DND-41 (cell line): ENCODE results near the gene BBS7.

Experiments
- ATAC-seq: fragments of 200-7000 bp; cut with Tn5 transposase; 3 replicates; pipeline ENCODE4 v1.9.1; 2021; ENCODE audit warnings: low read depth; ENCODE audit not compliant: insufficient read depth
- DNase-seq: peaks from one replicate; pipeline ENCODE4 v3.0.0-alpha.2; 2020
- H2AFZ ChIP-seq: 2 replicates; pipeline ENCODE4 v1.6.0; 2012; ENCODE audit warnings: low read depth, low read length
- H3K27ac ChIP-seq: 2 replicates; pipeline ENCODE4 v1.5.1; 2012; ENCODE audit warnings: low read length, inconsistent platforms
- H3K27me3 ChIP-seq: fragments of 200-600 bp; sonication (generic); 2 replicates; pipeline ENCODE4 v1.6.0; 2012; ENCODE audit warnings: low read length, mild to moderate bottlenecking, inconsistent platforms; ENCODE audit not compliant: insufficient read depth, poor library complexity
- H3K36me3 ChIP-seq: 2 replicates; pipeline ENCODE4 v1.5.1; 2012; ENCODE audit warnings: low read length, inconsistent platforms; ENCODE audit not compliant: insufficient read depth
- H3K4me1 ChIP-seq: 2 replicates; pipeline ENCODE4 v1.5.1; 2012; ENCODE audit warnings: mild to moderate bottlenecking, low read length; ENCODE audit not compliant: insufficient read depth
- H3K4me2 ChIP-seq: 2 replicates; pipeline ENCODE4 v1.6.0; 2012; ENCODE audit warnings: mild to moderate bottlenecking, moderate library complexity, low read length, inconsistent platforms; ENCODE audit not compliant: insufficient read depth
- H3K4me3 ChIP-seq, 2 experiments: fragments of 200-600 bp in 1 of 2; shearing (Covaris generic) in 1 of 2; 2 replicates each; pipeline ENCODE4 v1.5.1; 2012 to 2016; ENCODE audit warnings: inconsistent platforms in 2 of 2, low read length in 2 of 2, mild to moderate bottlenecking in 2 of 2, low read depth in 1 of 2, moderate library complexity in 1 of 2
- H3K79me2 ChIP-seq: 2 replicates; pipeline ENCODE4 v1.6.0; 2012; ENCODE audit warnings: low read length, inconsistent platforms; ENCODE audit not compliant: insufficient read depth
- H3K9ac ChIP-seq: 2 replicates; pipeline ENCODE4 v1.6.0; 2012; ENCODE audit warnings: low read depth, mild to moderate bottlenecking, inconsistent platforms, low read length, moderate library complexity
- H3K9me3 ChIP-seq: 2 replicates; pipeline ENCODE4 v1.5.1; 2012; ENCODE audit warnings: low read length, moderate library complexity, mild to moderate bottlenecking, inconsistent platforms; ENCODE audit not compliant: insufficient read depth, severe bottlenecking
- H4K20me1 ChIP-seq: 2 replicates; pipeline ENCODE4 v1.6.0; 2012; ENCODE audit warnings: low read length; ENCODE audit not compliant: insufficient read depth
- CTCF ChIP-seq: IDR thresholded peaks from 2 replicates; pipeline ENCODE4 v1.5.1; 2012; ENCODE audit warnings: borderline replicate concordance, low read length, moderate library complexity, mild to moderate bottlenecking; ENCODE audit not compliant: poor library complexity, severe bottlenecking; ENCODE audit errors: extremely low read depth
- EZH2 ChIP-seq: IDR thresholded peaks from 3 replicates; pipeline ENCODE4 v1.6.1; 2012; ENCODE audit warnings: borderline replicate concordance, low read depth, mild to moderate bottlenecking, moderate library complexity, low read length, inconsistent platforms; ENCODE audit not compliant: severe bottlenecking

The BBS7 gene

GRCh38 chr4:121869841-121870822, at the start of gene BBS7:
Gene BBS7, minus strand, starts transcription at chr4:121870474. Its CDS starts 161 bp downstream, at chr4:121870313.
- H4K20me1 ChIP-seq, result no peaks in the 10 kb centered on the region
- peak within 1 kb of the TSS; percentile 82 for H3K4me2 ChIP-seq
- H3K4me1 ChIP-seq, result peaks cover 20% of the 10 kb centered on the region
- H3K79me2 ChIP-seq, result no peaks in the 10 kb centered on the region
- TF ChIP-seq EZH2 (no peak), CTCF (no peak)
- no peaks in the 10 kb centered on the region for H3K9me3 ChIP-seq
- H2AFZ ChIP-seq, result peak within 1 kb of the TSS; percentile 71
- peak within 1 kb of the TSS; percentile 14; the same call in 1 of the 2 replicates for H3K27ac ChIP-seq
- peaks cover 15% of the 10 kb centered on the region; the same call in 1 of the 2 replicates for H3K36me3 ChIP-seq
- H3K9ac ChIP-seq, result peak within 1 kb of the TSS; percentile 57
- peak within 1 kb of the TSS; percentile 46 to 65; a peak in 3 of 4 replicates for H3K4me3 ChIP-seq
- peak; percentile 97 for ATAC-seq
- peak; percentile 99 for DNase-seq
- H3K27me3 ChIP-seq, result no peaks in the 10 kb centered on the region

GRCh38 chr4:121913667-121914066, 43.4 kb upstream of the BBS7 start:
- DNase-seq (no peak), ATAC-seq (no peak)
- Histone ChIP-seq H3K27me3 (peaks cover 13% of the 10 kb centered on the region), H3K9ac (no peak overlapping the region), H3K4me3 (no peak overlapping the region), H3K27ac (no peak overlapping the region), H3K9me3 (no peaks in the 10 kb centered on the region), H3K4me2 (no peak overlapping the region), H2AFZ (no peak overlapping the region), H3K4me1 (no peaks in the 10 kb centered on the region), H4K20me1 (no peaks in the 10 kb centered on the region), H3K36me3 (no peaks in the 10 kb centered on the region), H3K79me2 (no peaks in the 10 kb centered on the region)
- TF ChIP-seq CTCF, result no peak
- no peak for TF ChIP-seq EZH2

GRCh38 chr4:121908346-121908745, 38.1 kb upstream of the BBS7 start:
- Histone ChIP-seq H4K20me1 (0 out of 2 replicates have a peak, but pooled peaks cover 2% of the 10 kb centered on the region), H3K4me1 (no peaks in the 10 kb centered on the region), H3K79me2 (no peaks in the 10 kb centered on the region), H3K27me3 (peaks cover 29% of the 10 kb centered on the region), H2AFZ (no peak overlapping the region), H3K9ac (no peak overlapping the region), H3K36me3 (no peaks in the 10 kb centered on the region), H3K27ac (no peak overlapping the region), H3K4me3 (no peak overlapping the region), H3K4me2 (no peak overlapping the region), H3K9me3 (no peaks in the 10 kb centered on the region)
- ATAC-seq, result no peak
- DNase-seq, result no peak
- TF ChIP-seq EZH2 (no peak), CTCF (no peak)
